ENCODE results near the gene NUDT14.

DNA sequence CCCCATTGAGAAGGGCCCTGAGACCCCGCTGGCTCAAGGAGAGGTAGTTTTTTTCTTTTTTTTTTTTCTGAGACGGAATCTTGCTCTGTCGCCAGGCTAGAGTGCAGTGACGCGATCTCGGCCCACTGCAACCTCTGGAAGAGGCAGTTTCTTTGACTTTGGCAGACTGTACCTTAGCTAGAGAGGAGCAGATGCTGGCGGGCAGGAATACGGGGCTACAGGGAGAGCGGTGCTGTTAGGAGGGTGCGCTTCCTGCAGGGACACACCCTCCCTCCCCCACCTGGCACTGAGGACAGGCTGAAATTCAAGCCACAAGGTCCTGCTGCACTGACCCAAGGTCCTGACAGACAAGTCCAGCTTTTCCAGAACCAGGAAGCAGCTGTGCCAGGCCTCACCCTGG lies 32.2 kb upstream of the NUDT14 start:
- TF ChIP-seq, protein P1, sequence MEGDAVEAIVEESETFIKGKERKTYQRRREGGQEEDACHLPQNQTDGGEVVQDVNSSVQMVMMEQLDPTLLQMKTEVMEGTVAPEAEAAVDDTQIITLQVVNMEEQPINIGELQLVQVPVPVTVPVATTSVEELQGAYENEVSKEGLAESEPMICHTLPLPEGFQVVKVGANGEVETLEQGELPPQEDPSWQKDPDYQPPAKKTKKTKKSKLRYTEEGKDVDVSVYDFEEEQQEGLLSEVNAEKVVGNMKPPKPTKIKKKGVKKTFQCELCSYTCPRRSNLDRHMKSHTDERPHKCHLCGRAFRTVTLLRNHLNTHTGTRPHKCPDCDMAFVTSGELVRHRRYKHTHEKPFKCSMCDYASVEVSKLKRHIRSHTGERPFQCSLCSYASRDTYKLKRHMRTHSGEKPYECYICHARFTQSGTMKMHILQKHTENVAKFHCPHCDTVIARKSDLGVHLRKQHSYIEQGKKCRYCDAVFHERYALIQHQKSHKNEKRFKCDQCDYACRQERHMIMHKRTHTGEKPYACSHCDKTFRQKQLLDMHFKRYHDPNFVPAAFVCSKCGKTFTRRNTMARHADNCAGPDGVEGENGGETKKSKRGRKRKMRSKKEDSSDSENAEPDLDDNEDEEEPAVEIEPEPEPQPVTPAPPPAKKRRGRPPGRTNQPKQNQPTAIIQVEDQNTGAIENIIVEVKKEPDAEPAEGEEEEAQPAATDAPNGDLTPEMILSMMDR (IDR thresholded peaks at IDR 0.05) = no peak
- TF ChIP-seq POLR2A (IDR thresholded peaks at IDR 0.05) = no peak

All from ovary (tissue), 3 donors.